Activated CD8-positive, alpha-beta memory T cell treated with anti-CD3 and anti-CD28 coated beads for 24 hours (primary cell): Measurements from ENCODE around the gene PAK2.
"Not testable (repeated sequence)": the region's sequence is repeated elsewhere in the genome, so short reads cannot be mapped to it uniquely, and the experiment has no call there.

Source experiments
- DNase-seq: peaks from one replicate; pipeline ENCODE4 v3.0.0-alpha.2; 2020

PAK2 gene

GRCh38 chr3:196739671-196740480 is at the start of gene PAK2:
Gene PAK2 (plus strand): TSS chr3:196739857. CDS start chr3:196782647, 42,790 bp downstream.
- peak; percentile 94 for DNase-seq

- no peak for DNase-seq
Measured at GRCh38 chr3:196689941-196690660, 49.6 kb upstream of the PAK2 start.

GRCh38 chr3:196691386-196691785 is 48.3 kb upstream of the PAK2 start:
- no peak for DNase-seq

GRCh38 chr3:196694202-196694638 is 45.4 kb upstream of the PAK2 start:
- DNase-seq: no peak

- peak; percentile 67 for DNase-seq
Measured at GRCh38 chr3:196694941-196695848, 44.5 kb upstream of the PAK2 start.

- no peak for DNase-seq
Measured at GRCh38 chr3:196695849-196696226, 43.8 kb upstream of the PAK2 start.

GRCh38 chr3:196697270-196697669 is 42.4 kb upstream of the PAK2 start:
- no peak for DNase-seq

GRCh38 chr3:196699749-196700148 is 39.9 kb upstream of the PAK2 start:
- DNase-seq: no peak

GRCh38 chr3:196700801-196701200 is 38.9 kb upstream of the PAK2 start:
- DNase-seq: no peak

GRCh38 chr3:196706327-196706726 is 33.3 kb upstream of the PAK2 start:
- DNase-seq: no peak

- no peak for DNase-seq
Measured at GRCh38 chr3:196706731-196707130, 32.9 kb upstream of the PAK2 start.

GRCh38 chr3:196707566-196707965 is 32.1 kb upstream of the PAK2 start:
- DNase-seq: no peak

GRCh38 chr3:196708467-196708866 is 31.2 kb upstream of the PAK2 start:
- DNase-seq: no peak

- DNase-seq: peak; percentile 96
Measured at GRCh38 chr3:196711838-196712513, 27.7 kb upstream of the PAK2 start, which contains the start of the genes CEP19 and PIGX. Gene CEP19 (minus strand): TSS chr3:196712250. CDS start chr3:196708657, 3,593 bp downstream. Gene PIGX (plus strand): TSS chr3:196712377.

- no peak for DNase-seq
Measured at GRCh38 chr3:196712514-196713413, 26.9 kb upstream of the PAK2 start.

- DNase-seq: not testable (repeated sequence)
Measured at GRCh38 chr3:196717162-196717561, 22.5 kb upstream of the PAK2 start.

- no peak for DNase-seq
Measured at GRCh38 chr3:196721097-196721496, 18.6 kb upstream of the PAK2 start.

- DNase-seq: no peak
Measured at GRCh38 chr3:196726788-196727675, 12.6 kb upstream of the PAK2 start.

GRCh38 chr3:196735751-196736150 is 3.9 kb upstream of the PAK2 start:
- no peak for DNase-seq
